WTC11 (cell line): ENCODE measurements around the gene STN1.

ENCODE experiments used
- CTCF ChIP-seq: fragments of 200-600 bp; IDR thresholded peaks from 2 replicates; pipeline ENCODE4 v1.8.0; 2022; ENCODE audit warnings: antibody characterized with exemption
- NR2C2 ChIP-seq: sonication (generic); formaldehyde crosslinking; IDR thresholded peaks from 2 replicates; pipeline ENCODE4 v1.8.0; 2022; ENCODE audit warnings: mild to moderate bottlenecking, missing genetic modification reagents
- TF ChIP-seq, protein P1 (sequence below): sonication (generic); formaldehyde crosslinking; IDR thresholded peaks from 2 replicates; pipeline ENCODE4 v1.8.1; 2022; ENCODE audit warnings: missing genetic modification reagents, borderline replicate concordance
- TF ChIP-seq, protein P2 (sequence below): sonication (generic); formaldehyde crosslinking; IDR thresholded peaks from 2 replicates; pipeline ENCODE4 v1.8.1; 2022; ENCODE audit warnings: low read depth, mild to moderate bottlenecking, moderate library complexity, missing genetic modification reagents, borderline replicate concordance
- TF ChIP-seq, protein P3 (sequence below): sonication (generic); formaldehyde crosslinking; IDR thresholded peaks from 2 replicates; pipeline ENCODE4 v1.8.1; 2022; ENCODE audit warnings: mild to moderate bottlenecking, moderate library complexity, missing genetic modification reagents

DNA sequence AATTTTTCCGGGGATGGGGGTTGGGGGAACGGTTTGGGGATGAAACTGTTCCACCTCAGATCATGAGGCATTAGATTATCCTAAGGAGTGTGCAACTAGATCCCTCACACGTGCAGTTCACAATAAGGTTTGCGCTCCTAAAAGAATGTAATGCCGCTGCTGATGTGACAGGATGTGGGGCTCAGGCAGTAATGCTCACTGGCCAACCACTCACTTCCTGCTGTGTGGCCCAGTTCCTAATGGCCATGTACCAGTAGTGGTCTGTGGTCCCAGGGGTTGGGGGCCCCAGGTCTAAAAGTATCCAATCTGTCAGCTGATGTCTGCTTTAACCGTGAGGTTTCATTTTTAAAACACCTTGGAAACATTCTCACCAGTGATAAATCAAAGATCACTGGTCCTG is 2.2 kb downstream of the STN1 start:
- TF ChIP-seq NR2C2 (CRISPR knock-in tag) (no peak), CTCF (no peak)
- TF ChIP-seq, protein P1, sequence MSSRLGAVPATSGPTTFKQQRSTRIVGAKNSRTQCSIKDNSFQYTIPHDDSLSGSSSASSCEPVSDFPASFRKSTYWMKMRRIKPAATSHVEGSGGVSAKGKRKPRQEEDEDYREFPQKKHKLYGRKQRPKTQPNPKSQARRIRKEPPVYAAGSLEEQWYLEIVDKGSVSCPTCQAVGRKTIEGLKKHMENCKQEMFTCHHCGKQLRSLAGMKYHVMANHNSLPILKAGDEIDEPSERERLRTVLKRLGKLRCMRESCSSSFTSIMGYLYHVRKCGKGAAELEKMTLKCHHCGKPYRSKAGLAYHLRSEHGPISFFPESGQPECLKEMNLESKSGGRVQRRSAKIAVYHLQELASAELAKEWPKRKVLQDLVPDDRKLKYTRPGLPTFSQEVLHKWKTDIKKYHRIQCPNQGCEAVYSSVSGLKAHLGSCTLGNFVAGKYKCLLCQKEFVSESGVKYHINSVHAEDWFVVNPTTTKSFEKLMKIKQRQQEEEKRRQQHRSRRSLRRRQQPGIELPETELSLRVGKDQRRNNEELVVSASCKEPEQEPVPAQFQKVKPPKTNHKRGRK (CRISPR knock-in tag): no peak
- TF ChIP-seq, protein P2, sequence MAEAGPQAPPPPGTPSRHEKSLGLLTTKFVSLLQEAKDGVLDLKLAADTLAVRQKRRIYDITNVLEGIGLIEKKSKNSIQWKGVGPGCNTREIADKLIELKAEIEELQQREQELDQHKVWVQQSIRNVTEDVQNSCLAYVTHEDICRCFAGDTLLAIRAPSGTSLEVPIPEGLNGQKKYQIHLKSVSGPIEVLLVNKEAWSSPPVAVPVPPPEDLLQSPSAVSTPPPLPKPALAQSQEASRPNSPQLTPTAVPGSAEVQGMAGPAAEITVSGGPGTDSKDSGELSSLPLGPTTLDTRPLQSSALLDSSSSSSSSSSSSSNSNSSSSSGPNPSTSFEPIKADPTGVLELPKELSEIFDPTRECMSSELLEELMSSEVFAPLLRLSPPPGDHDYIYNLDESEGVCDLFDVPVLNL: no peak
- TF ChIP-seq, protein P3, sequence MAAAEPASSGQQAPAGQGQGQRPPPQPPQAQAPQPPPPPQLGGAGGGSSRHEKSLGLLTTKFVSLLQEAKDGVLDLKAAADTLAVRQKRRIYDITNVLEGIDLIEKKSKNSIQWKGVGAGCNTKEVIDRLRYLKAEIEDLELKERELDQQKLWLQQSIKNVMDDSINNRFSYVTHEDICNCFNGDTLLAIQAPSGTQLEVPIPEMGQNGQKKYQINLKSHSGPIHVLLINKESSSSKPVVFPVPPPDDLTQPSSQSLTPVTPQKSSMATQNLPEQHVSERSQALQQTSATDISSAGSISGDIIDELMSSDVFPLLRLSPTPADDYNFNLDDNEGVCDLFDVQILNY (CRISPR knock-in tag): no peak
